ENCODE data around the gene OR4D2. TPM values are rescaled to one million over a fixed set of nuclear protein-coding genes. Genes with fewer than 3 reads are reported as not detected.

OR4D2 gene
- total RNA-seq, 1 donor from 2014 or later: not detected

DNA sequence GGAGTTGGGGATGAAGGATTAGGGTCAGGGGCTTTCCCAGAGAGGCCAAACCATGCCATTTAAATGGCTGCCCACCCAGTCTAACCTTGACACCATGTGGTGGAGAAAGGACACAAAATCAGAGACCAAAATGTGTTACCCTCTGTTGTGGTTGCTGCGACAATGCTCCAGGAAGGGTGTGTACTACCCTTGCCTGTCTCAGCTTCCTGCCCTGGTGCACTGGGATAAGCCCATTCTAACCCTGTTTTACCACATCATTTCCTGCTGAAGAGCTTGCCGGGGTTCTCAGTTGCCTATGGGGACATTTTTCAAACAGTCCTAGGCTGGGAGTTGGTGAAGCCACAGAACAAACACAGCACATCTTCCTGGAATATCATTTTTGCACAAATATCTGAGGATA, 13.7 kb upstream of the OR4D2 start:
- Mint-ChIP-seq H3K27ac (no peak overlapping the region), H3K9me3 (peaks cover 3% of the 10 kb centered on the region), H3K36me3 (no peaks in the 10 kb centered on the region), H3K4me1 (peaks cover 3% of the 10 kb centered on the region), H3K27me3 (ENCODE audit: insufficient read depth, low read depth) (peaks cover 40% of the 10 kb centered on the region), H3K4me3 (no peak overlapping the region)
- no peak overlapping the region for H2AFZ ChIP-seq (replicated peaks)
- H3F3A ChIP-seq (ENCODE audit: low read depth): peaks cover 10% of the 10 kb centered on the region
- no peaks in the 10 kb centered on the region for H3K36me3 ChIP-seq
- H3K27ac ChIP-seq: no peak overlapping the region
- peaks cover 100% of the 10 kb centered on the region for H3K27me3 ChIP-seq
- DNase-seq (ENCODE audit: low spot score): no peak
- no peak overlapping the region for H3K4me3 ChIP-seq
- H3K79me2 ChIP-seq (ENCODE audit: low read depth): no peaks in the 10 kb centered on the region
- no peaks in the 10 kb centered on the region for H3K4me1 ChIP-seq
- H4K20me1 ChIP-seq (ENCODE audit: low read depth): no peaks in the 10 kb centered on the region
- no peak overlapping the region for H3K9ac ChIP-seq
- no peak overlapping the region for H3K4me2 ChIP-seq
- H3K9me3 ChIP-seq (ENCODE audit: low read depth): no peaks in the 10 kb centered on the region
- TF ChIP-seq EZH2phosphoT487 (IDR thresholded peaks at IDR 0.05) (no peak), EZH2 (IDR thresholded peaks at IDR 0.05) (no peak)
- TF ChIP-seq, protein P1, sequence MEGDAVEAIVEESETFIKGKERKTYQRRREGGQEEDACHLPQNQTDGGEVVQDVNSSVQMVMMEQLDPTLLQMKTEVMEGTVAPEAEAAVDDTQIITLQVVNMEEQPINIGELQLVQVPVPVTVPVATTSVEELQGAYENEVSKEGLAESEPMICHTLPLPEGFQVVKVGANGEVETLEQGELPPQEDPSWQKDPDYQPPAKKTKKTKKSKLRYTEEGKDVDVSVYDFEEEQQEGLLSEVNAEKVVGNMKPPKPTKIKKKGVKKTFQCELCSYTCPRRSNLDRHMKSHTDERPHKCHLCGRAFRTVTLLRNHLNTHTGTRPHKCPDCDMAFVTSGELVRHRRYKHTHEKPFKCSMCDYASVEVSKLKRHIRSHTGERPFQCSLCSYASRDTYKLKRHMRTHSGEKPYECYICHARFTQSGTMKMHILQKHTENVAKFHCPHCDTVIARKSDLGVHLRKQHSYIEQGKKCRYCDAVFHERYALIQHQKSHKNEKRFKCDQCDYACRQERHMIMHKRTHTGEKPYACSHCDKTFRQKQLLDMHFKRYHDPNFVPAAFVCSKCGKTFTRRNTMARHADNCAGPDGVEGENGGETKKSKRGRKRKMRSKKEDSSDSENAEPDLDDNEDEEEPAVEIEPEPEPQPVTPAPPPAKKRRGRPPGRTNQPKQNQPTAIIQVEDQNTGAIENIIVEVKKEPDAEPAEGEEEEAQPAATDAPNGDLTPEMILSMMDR (IDR thresholded peaks at IDR 0.05): no peak

DNA sequence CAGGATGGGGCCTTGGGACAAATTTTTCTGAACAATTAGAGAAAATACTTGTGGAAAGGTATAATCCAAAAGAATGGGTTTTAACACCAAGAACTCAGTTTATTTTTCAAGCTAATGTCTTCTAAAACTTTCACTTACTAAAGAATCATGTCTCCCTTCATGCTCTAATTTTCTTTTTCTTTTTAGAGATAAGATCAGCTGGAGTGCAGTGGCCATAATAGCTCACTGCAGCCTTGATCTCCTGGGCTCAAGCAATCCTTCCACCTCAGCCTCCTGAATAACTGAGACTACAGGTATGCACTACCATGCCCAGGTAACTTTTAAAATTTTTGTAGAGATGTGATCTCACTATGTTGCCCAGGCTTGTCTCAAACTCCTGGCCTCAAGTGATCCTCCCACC, 13.1 kb upstream of the OR4D2 start:
- TF ChIP-seq EZH2 (IDR thresholded peaks at IDR 0.05) (no peak), EZH2phosphoT487 (IDR thresholded peaks at IDR 0.05) (no peak)
- TF ChIP-seq, protein P1 (IDR thresholded peaks at IDR 0.05): no peak
- Histone ChIP-seq H3K9me3 (ENCODE audit: low read depth) (no peaks in the 10 kb centered on the region), H3K4me1 (no peaks in the 10 kb centered on the region), H3K36me3 (no peaks in the 10 kb centered on the region), H2AFZ (replicated peaks) (no peak overlapping the region), H3K27ac (no peak overlapping the region), H3K9ac (no peak overlapping the region), H3K79me2 (ENCODE audit: low read depth) (no peaks in the 10 kb centered on the region), H3F3A (ENCODE audit: low read depth) (peaks cover 10% of the 10 kb centered on the region), H3K4me2 (no peak overlapping the region), H4K20me1 (ENCODE audit: low read depth) (no peaks in the 10 kb centered on the region), H3K4me3 (no peak overlapping the region), H3K27me3 (peaks cover 100% of the 10 kb centered on the region)
- Mint-ChIP-seq H3K9me3 (peaks cover 3% of the 10 kb centered on the region), H3K27ac (no peak overlapping the region), H3K36me3 (no peaks in the 10 kb centered on the region), H3K4me3 (no peak overlapping the region), H3K27me3 (ENCODE audit: insufficient read depth, low read depth) (peaks cover 38% of the 10 kb centered on the region), H3K4me1 (peaks cover 3% of the 10 kb centered on the region)
- DNase-seq (ENCODE audit: low spot score): no peak

DNA sequence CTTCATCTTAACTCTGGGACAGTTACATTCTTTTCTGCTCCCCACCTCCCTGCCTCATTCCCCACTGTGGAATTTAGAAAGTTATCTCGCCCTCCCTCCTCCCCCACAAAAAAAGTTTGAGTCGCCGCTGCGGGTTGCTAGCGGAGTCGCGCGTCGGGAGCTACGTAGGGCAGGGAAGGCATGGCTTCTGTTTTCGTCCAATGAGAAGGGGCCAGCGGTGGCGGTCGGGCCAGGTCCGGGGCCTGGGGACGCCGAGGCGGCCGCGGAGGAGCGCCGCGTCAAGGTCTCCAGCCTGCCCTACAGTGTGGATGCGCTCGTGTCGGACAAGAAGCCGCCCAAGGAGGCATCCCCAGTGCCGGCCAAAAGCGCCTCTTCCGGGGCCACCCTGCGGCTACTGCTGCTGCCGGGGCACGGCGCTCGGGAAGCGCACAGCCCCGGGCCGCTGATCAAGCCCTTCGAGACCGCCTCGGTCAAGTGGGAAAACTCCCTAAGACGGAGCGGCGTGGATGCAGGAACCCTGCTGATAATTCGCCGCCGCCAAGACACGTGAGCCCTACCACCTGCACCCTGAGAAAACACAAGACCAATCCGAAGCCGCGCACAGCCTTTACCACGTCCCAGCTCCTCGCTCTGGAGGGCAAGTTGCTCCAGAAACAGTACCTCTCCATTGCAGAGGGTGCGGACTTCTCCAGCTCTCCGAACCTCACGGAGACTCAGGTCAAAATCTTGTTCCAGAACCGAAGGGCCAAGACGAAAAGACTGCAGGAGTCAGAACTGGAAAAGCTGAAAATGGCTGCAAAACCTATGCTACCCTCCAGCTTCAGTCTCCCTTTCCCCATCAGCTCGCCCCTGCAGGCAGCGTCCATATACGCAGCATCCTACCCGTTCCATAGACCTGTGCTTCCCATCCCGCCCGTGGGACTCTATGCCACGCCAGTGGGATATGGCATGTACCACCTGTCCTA, 9.7 kb upstream of the OR4D2 start:
- Histone ChIP-seq H3F3A (ENCODE audit: low read depth) (peaks cover 10% of the 10 kb centered on the region), H3K27ac (no peak overlapping the region), H3K27me3 (peaks cover 96% of the 10 kb centered on the region), H3K4me2 (peak overlapping the region; percentile 89), H3K4me1 (no peaks in the 10 kb centered on the region), H3K9me3 (ENCODE audit: low read depth) (no peaks in the 10 kb centered on the region), H3K36me3 (no peaks in the 10 kb centered on the region), H2AFZ (replicated peaks) (peak overlapping the region; percentile 94), H3K79me2 (ENCODE audit: low read depth) (no peaks in the 10 kb centered on the region), H3K9ac (peak overlapping the region; percentile 33), H4K20me1 (ENCODE audit: low read depth) (no peaks in the 10 kb centered on the region), H3K4me3 (peak overlapping the region; percentile 65)
- peak overlapping the region; percentile 88 for H3K4me3 Mint-ChIP-seq
- peaks cover 3% of the 10 kb centered on the region for H3K9me3 Mint-ChIP-seq
- no peaks in the 10 kb centered on the region for H3K36me3 Mint-ChIP-seq
- peaks cover 3% of the 10 kb centered on the region for H3K4me1 Mint-ChIP-seq
- TF ChIP-seq, protein P1 (IDR thresholded peaks at IDR 0.05): peak; percentile 29
- TF ChIP-seq EZH2 (IDR thresholded peaks at IDR 0.05) (peak; percentile 74), EZH2phosphoT487 (IDR thresholded peaks at IDR 0.05) (peak; percentile 59)
- no peak overlapping the region for H3K27ac Mint-ChIP-seq
- DNase-seq (ENCODE audit: low spot score): peak; percentile 77
- peaks cover 34% of the 10 kb centered on the region for H3K27me3 Mint-ChIP-seq (ENCODE audit: insufficient read depth, low read depth)

Measured in neural progenitor cell (in vitro differentiated cells).